HEK293T (cell line): ENCODE results near the gene NANOS2.

Source experiments
- CTCF ChIA-PET: fragments of 350-600 bp; formaldehyde crosslinking; extraction: SDS; loops from one replicate; lab custom pipeline; 2021; ENCODE audit warnings: antibody characterized with exemption, inconsistent platforms; lab: Yijun Ruan, JAX
- POLR2A ChIA-PET: fragments of 350-600 bp; formaldehyde crosslinking; extraction: SDS; loops from one replicate; lab custom pipeline; 2020; ENCODE audit warnings: antibody characterized with exemption, inconsistent platforms; lab: Yijun Ruan, JAX
- DNase-seq: peaks from one replicate; pipeline ENCODE4 v3.0.0; 2012; ENCODE audit warnings: mixed read lengths; ENCODE audit errors: extremely low spot score
- ARNT ChIP-seq: fragments of 450-650 bp; IDR thresholded peaks from 2 replicates; pipeline ENCODE4 v1.6.1; 2017; ENCODE audit warnings: mild to moderate bottlenecking
- BHLHE40 ChIP-seq: fragments of 450-650 bp; IDR thresholded peaks from 2 replicates; pipeline ENCODE4 v1.6.1; 2016; ENCODE audit warnings: mild to moderate bottlenecking, moderate library complexity, borderline replicate concordance
- CTBP1 ChIP-seq: fragments of 450-650 bp; IDR thresholded peaks from 2 replicates; pipeline ENCODE4 v1.6.1; 2016; ENCODE audit warnings: borderline replicate concordance
- ELF4 ChIP-seq: fragments of 450-650 bp; IDR thresholded peaks from 2 replicates; pipeline ENCODE4 v1.6.1; 2017; ENCODE audit warnings: antibody characterized with exemption
- FOXA1 ChIP-seq: fragments of 450-650 bp; IDR thresholded peaks from 2 replicates; pipeline ENCODE4 v1.6.1; 2016; ENCODE audit warnings: mild to moderate bottlenecking
- FOXK2 ChIP-seq: fragments of 450-650 bp; IDR thresholded peaks from 2 replicates; pipeline ENCODE4 v1.6.1; 2016; ENCODE audit warnings: mild to moderate bottlenecking
- FOXM1 ChIP-seq: fragments of 450-650 bp; IDR thresholded peaks from 2 replicates; pipeline ENCODE4 v1.6.1; 2017; ENCODE audit warnings: mild to moderate bottlenecking, borderline replicate concordance
- HDGF ChIP-seq: fragments of 450-650 bp; IDR thresholded peaks from 2 replicates; pipeline ENCODE4 v1.6.1; 2017; ENCODE audit warnings: antibody characterized with exemption, borderline replicate concordance
- L3MBTL2 ChIP-seq: fragments of 450-650 bp; conservative IDR thresholded peaks from 2 replicates; pipeline ENCODE4 v1.6.1; 2016; ENCODE audit warnings: mild to moderate bottlenecking
- LEF1 ChIP-seq: fragments of 450-650 bp; IDR thresholded peaks from 2 replicates; pipeline ENCODE4 v1.6.1; 2017; ENCODE audit warnings: mild to moderate bottlenecking, borderline replicate concordance
- NFRKB ChIP-seq: fragments of 450-650 bp; IDR thresholded peaks from 2 replicates; pipeline ENCODE4 v1.6.1; 2016; ENCODE audit warnings: mild to moderate bottlenecking, moderate library complexity
- SP1 ChIP-seq: fragments of 450-650 bp; IDR thresholded peaks from 2 replicates; pipeline ENCODE4 v1.6.1; 2017
- SUZ12 ChIP-seq: fragments of 450-650 bp; IDR thresholded peaks from 2 replicates; pipeline ENCODE4 v1.6.1; 2016; ENCODE audit warnings: mild to moderate bottlenecking
- TARDBP ChIP-seq: fragments of 450-650 bp; IDR thresholded peaks from 2 replicates; pipeline ENCODE4 v1.6.1; 2016
- ZNF384 ChIP-seq: fragments of 450-650 bp; IDR thresholded peaks from 2 replicates; pipeline ENCODE4 v1.6.1; 2016
- TF ChIP-seq, protein P1 (sequence below): fragments of 450-650 bp; IDR thresholded peaks from 2 replicates; pipeline ENCODE4 v1.6.1; 2016

NANOS2 gene

DNA sequence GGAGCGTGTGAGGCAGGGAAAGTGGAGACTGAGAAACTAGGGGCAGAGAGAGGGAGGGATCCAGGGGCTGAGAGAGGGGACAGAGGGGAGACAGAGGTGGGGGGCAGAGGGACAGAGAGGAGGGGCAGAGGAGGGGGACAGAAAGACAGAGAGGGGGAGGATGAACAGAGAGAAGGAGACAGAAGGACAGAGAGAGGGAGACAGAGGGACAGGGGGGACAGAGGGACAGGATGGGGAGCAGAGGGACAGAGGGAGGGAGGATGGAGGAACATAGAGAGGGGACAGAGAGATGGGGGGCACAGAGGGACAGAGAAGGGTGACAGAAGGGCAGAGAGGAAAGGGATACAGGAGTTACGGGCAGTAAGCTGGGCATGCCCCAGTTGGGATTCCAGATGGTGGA is 14.7 kb upstream of the NANOS2 start:
- CTCF ChIA-PET = no interaction called here
- TF ChIP-seq, protein P1, sequence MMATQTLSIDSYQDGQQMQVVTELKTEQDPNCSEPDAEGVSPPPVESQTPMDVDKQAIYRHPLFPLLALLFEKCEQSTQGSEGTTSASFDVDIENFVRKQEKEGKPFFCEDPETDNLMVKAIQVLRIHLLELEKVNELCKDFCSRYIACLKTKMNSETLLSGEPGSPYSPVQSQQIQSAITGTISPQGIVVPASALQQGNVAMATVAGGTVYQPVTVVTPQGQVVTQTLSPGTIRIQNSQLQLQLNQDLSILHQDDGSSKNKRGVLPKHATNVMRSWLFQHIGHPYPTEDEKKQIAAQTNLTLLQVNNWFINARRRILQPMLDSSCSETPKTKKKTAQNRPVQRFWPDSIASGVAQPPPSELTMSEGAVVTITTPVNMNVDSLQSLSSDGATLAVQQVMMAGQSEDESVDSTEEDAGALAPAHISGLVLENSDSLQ = no peak
- TF ChIP-seq TARDBP (no peak), ZNF384 (no peak), FOXA1 (no peak), L3MBTL2 (no peak)
- POLR2A ChIA-PET = no interaction called here
- no peak for DNase-seq

DNA sequence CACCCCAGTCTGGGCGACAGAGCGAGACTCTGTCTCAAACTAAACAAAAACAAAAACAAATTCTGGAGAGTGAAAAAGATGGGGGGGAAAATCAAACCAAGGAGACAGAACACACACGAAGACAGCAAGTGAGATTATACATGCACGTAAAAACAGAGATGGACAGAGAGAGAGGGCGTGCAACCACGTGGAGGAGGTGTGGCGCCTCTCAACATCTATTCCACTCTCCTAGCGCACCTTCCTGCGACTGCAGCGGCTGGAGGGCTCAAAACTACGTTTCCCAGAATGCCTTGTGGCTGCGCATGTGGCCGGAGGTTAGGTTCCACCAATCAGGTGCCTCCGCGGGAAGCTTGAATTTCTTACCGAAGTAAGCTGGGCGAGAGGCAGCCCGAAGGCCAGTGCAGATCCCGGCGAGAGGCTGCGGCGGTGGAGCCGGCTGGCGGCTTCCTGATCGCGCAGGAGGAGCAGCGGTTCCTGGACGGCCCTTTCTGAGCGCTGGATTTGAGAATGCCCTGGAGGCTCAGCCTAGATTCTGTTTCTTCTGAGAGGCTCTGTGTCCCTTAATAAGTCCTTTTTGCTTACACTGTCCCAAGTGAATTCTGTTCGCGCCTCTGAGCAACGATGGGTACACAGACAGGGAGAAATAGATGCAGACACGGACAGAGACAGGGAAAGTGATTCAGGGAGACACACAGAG is 13.1 kb upstream of the NANOS2 start:
- CTCF ChIA-PET = no interaction called here
- DNase-seq = peak; percentile 95
- POLR2A ChIA-PET = interaction anchor here (0.7 to 1.6 kb wide), 8 partner anchors 9 to 68 kb away, joined by 3 to 12 read pairs (median 4); partner anchors contain the start of genes CCDC61, IRF2BP1, MYPOP and NANOS2
- TF ChIP-seq L3MBTL2 = peak; percentile 98
- no peak for TF ChIP-seq SUZ12

DNA sequence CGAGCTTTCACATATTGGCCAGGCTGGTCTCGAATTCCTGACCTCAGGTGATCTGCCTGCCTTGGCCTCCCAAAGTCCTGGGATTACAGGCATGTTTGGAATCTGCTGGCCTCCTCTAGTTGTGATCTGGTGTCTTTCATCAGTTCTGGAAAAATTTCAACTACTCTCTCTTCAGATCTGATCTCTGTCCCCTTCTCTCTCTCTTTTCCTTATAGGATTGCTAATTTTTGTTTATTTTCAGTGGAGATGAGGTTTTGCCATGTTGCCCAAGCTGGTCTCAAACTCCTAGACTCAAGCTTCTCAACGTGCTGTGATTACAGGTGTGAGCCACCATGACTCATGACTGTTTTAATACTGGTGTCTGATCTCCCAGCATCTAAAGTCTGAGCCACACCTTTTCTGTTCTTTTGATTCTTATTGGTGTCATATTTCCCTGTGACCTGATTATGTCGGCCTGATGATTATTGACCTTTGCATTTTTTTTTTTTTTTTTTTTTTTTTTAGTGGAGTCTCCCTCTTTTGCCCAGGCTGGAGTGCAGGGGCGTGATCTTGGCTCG is 10.4 kb upstream of the NANOS2 start:
- POLR2A ChIA-PET = no interaction called here

DNA sequence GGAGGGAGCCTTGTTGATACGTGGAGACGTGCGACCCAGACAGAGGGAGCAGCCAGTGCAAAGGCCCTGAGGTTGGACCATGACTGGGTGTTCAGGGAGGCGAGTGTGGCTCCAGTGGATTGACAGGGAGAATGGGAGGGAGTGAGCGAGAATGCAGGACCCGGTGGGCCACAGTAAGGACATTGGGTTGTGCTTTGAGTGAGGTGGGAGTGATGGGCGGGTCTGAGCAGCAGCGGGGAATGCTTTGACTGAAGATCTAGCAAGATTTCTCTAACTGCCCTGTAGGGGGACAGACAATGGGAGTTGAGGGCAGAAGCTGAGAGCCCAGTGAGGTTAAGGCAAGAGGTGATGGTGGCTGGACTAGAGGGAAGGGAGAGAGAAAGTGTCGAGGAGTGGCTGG is 7.7 kb upstream of the NANOS2 start:
- TF ChIP-seq FOXM1 = no peak
- TF ChIP-seq, protein P1 = peak; percentile 48
- ChIA-PET POLR2A (no interaction called here), CTCF (no interaction called here)
- peak; percentile 55 for DNase-seq

More for the DNA sequence above, 10.4 kb upstream of the NANOS2 start:
- DNase-seq = no peak
- no peak for TF ChIP-seq SP1
- no peak for TF ChIP-seq SUZ12
- no peak for TF ChIP-seq FOXM1
- TF ChIP-seq FOXK2 = no peak
- TF ChIP-seq ELF4 = no peak
- no peak for TF ChIP-seq BHLHE40
- TF ChIP-seq L3MBTL2 = no peak
- no peak for TF ChIP-seq CTBP1
- TF ChIP-seq NFRKB = no peak
- CTCF ChIA-PET = no interaction called here

DNA sequence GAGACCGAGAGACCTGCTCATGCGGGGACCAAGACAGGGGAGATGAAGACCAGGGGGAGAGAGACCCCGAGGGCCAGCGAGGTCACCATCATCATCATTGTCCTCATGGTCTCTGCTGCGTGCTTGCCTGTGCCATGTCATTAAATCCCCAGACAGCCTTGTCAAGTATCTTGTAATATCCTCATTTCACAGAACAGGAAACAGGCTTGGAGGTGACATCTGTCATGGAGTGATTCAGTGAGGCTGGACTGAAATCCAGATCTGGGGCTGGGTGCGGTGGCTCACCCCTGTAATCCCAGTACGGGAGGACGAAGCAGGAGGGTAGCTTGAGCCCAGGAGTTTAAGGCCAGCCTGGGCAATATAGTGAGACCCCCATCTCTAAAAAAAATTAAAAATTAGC is 5.9 kb upstream of the NANOS2 start:
- TF ChIP-seq LEF1 = no peak
- TF ChIP-seq SP1 = no peak
- TF ChIP-seq ELF4 = no peak
- TF ChIP-seq FOXA1 = no peak
- ChIA-PET POLR2A (no interaction called here), CTCF (interaction anchor here (0.9 kb wide), 1 partner anchor 8 kb away, joined by 6 read pairs; no protein-coding TSS in a partner anchor)
- no peak for DNase-seq

DNA sequence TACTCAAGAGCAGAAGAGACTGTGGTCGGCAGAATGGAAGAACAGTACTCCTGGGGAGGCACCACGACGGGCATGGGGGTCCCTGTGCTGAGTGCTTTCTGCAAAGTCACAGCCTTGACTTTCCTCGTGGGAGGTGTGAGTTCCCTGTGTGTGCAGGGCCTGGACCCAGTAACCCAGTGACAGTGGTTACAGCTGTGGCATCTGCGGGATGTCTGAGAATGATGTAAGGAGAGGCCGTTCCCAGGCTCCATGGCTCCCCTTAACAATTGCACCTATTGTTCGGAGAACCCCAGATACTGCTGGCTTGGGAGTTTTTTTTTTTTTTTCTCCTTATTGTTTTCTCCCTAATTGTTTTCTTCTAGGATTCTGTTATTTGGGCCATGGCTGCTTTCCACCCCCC is 5.1 kb upstream of the NANOS2 start:
- TF ChIP-seq ARNT (no peak), FOXM1 (no peak), ELF4 (no peak), HDGF (no peak), SP1 (no peak), NFRKB (no peak), L3MBTL2 (no peak), LEF1 (no peak), TARDBP (no peak), BHLHE40 (no peak), ZNF384 (no peak), SUZ12 (no peak), CTBP1 (no peak)
- TF ChIP-seq, protein P1 = no peak
- no peak for DNase-seq
- POLR2A ChIA-PET = no interaction called here
- CTCF ChIA-PET = interaction anchor here (0.9 kb wide), 1 partner anchor 9 kb away, joined by 6 read pairs; no protein-coding TSS in a partner anchor

DNA sequence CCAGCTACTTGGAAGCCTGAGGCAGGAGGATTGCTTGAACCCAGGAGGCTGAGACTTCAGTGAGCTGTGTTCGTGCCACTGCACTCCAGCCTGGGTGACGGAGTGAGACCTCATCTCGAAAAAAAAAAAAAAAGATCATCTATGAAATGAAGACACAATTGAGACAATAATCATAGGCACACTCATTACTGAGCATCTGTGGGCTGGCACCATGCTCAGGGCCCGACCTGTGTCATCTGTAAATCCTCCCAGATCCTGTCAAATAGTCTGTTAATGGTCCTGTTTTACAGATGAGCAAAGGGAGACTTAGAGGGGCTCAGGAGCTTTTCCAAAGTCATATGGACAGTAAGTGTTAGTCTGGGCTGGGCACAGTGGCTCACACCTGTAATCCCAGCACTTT is 4.1 kb upstream of the NANOS2 start:
- ChIA-PET POLR2A (no interaction called here), CTCF (interaction anchor here (0.6 kb wide), 1 partner anchor 21 kb away, joined by 3 read pairs; no protein-coding TSS in a partner anchor)
- TF ChIP-seq ELF4 (no peak), LEF1 (no peak), ARNT (no peak), ZNF384 (no peak), BHLHE40 (no peak), HDGF (no peak), SUZ12 (no peak), CTBP1 (no peak), FOXK2 (no peak), SP1 (no peak), FOXA1 (no peak), NFRKB (no peak), TARDBP (no peak), FOXM1 (no peak), L3MBTL2 (no peak)
- TF ChIP-seq, protein P1 = no peak
- no peak for DNase-seq
